Thyroid gland (tissue), 4 donors: ENCODE measurements around the gene FSTL1. TPM values are rescaled to one million over a fixed set of nuclear protein-coding genes. Genes with fewer than 3 reads are reported as not detected.

Experiments
- DNase-seq, 2 donors: peaks; one replicate each; pipeline ENCODE4 v3.0.0-alpha.2; 2019
- H3K27ac ChIP-seq, 3 donors: fragments of 200-600 bp; sonication (generic); 1 replicate in 2 of 3; 2 replicates in 1 of 3; pipeline ENCODE4 v1.5.1; 2016 to 2019; ENCODE audit warnings: mild to moderate bottlenecking in 1 of 3, moderate library complexity in 1 of 3
- H3K27me3 ChIP-seq: fragments of 200-600 bp; sonication (generic); one replicate; pipeline ENCODE4 v1.5.1; 2019
- H3K36me3 ChIP-seq, 2 donors: fragments of 200-600 bp; sonication (generic); one replicate each; pipeline ENCODE4 v1.5.1; 2016 to 2019
- H3K4me1 ChIP-seq, 2 donors: fragments of 200-600 bp; sonication (generic); one replicate each; pipeline ENCODE4 v1.5.1; 2017 to 2019
- H3K4me3 ChIP-seq, 3 donors: fragments of 200-600 bp; sonication (generic); replicated peaks in 1 of 3; 1 replicate in 2 of 3; 2 replicates in 1 of 3; pipeline ENCODE4 v1.5.1; 2016; ENCODE audit warnings: mild to moderate bottlenecking in 1 of 3
- H3K9me3 ChIP-seq: fragments of 200-600 bp; sonication (generic); one replicate; pipeline ENCODE4 v1.5.1; 2017
- POLR2A ChIP-seq, 2 donors: fragments of 450-650 bp; IDR thresholded peaks; one replicate each; pipeline ENCODE4 v1.6.1; 2017; ENCODE audit warnings: antibody characterized with exemption in 2 of 2, mild to moderate bottlenecking in 2 of 2, moderate library complexity in 1 of 2
- WGBS, 2 donors: methylation state at CpG; one replicate each; pipeline ENCODE4 v1.1.5; 2017; 5-methylcytosine and 5-hydroxymethylcytosine counted together
- intact Hi-C: fragments of 100-400 bp; cut with DNase I; formaldehyde crosslinking; loops from one replicate; pipeline ENCODE4 v1.15.1; 2023
- total RNA-seq, 4 donors: library from RNA; depleted of rRNA; stranded (reverse); fragments of >200 nt; gene quantifications; one replicate each; pipeline ENCODE4 v1.2.3, GENCODE V29; 2016
- TF ChIP-seq, protein P1 (sequence below), 6 experiments: fragments of 200-600 bp in 3 of 6; fragments of 450-650 bp in 3 of 6; sonication (generic) in 3 of 6; IDR thresholded peaks; one replicate each; pipeline ENCODE4 v1.5.1; 2016 to 2019; ENCODE audit warnings: antibody characterized with exemption in 6 of 6, mild to moderate bottlenecking in 2 of 6, inconsistent platforms in 1 of 6, moderate library complexity in 1 of 6

FSTL1 gene, protein sequence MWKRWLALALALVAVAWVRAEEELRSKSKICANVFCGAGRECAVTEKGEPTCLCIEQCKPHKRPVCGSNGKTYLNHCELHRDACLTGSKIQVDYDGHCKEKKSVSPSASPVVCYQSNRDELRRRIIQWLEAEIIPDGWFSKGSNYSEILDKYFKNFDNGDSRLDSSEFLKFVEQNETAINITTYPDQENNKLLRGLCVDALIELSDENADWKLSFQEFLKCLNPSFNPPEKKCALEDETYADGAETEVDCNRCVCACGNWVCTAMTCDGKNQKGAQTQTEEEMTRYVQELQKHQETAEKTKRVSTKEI
- 100 to 1,000 TPM; 135 to 268 (median 228) TPM for total RNA-seq

- peak; percentile 72 to 73 for DNase-seq
- H3K9me3 ChIP-seq: no peaks in the 10 kb centered on the region
- H3K4me1 ChIP-seq: peaks cover 24 to 25% of the 10 kb centered on the region in 2 donors
- no peaks in the 10 kb centered on the region for H3K36me3 ChIP-seq
- peak within 1 kb of the TSS; percentile 21 to 98 (median 88) for H3K4me3 ChIP-seq
- no peaks in the 10 kb centered on the region for H3K27me3 ChIP-seq
- H3K27ac ChIP-seq: peak within 1 kb of the TSS; percentile 91 to 95 (median 92)
- whole genome bisulfite sequencing, 2 donors: 1 to 2% methylated on average over 41 to 50 of the region's 78 CpGs
- intact Hi-C loops: no loop called here
- TF ChIP-seq, protein P1, sequence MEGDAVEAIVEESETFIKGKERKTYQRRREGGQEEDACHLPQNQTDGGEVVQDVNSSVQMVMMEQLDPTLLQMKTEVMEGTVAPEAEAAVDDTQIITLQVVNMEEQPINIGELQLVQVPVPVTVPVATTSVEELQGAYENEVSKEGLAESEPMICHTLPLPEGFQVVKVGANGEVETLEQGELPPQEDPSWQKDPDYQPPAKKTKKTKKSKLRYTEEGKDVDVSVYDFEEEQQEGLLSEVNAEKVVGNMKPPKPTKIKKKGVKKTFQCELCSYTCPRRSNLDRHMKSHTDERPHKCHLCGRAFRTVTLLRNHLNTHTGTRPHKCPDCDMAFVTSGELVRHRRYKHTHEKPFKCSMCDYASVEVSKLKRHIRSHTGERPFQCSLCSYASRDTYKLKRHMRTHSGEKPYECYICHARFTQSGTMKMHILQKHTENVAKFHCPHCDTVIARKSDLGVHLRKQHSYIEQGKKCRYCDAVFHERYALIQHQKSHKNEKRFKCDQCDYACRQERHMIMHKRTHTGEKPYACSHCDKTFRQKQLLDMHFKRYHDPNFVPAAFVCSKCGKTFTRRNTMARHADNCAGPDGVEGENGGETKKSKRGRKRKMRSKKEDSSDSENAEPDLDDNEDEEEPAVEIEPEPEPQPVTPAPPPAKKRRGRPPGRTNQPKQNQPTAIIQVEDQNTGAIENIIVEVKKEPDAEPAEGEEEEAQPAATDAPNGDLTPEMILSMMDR (IDR thresholded peaks at IDR 0.05): no peak
- TF ChIP-seq POLR2A (IDR thresholded peaks at IDR 0.05): peak in 1 of 2 donors; percentile 86
Observed at GRCh38 chr3:120450600-120451271, at the start of gene FSTL1. TSS of gene FSTL1 (minus strand) at chr3:120450992. CDS start at chr3:120450746, 246 bp downstream.

- no peak for DNase-seq
- H3K36me3 ChIP-seq: no peaks in the 10 kb centered on the region
- intact Hi-C loops: no loop called here
Observed at GRCh38 chr3:120498556-120499346, 48.0 kb upstream of the FSTL1 start.

GRCh38 chr3:120497818-120498217, 47.0 kb upstream of the FSTL1 start:
- Histone ChIP-seq H3K4me3 (no peak overlapping the region), H3K36me3 (no peaks in the 10 kb centered on the region), H3K27me3 (no peaks in the 10 kb centered on the region), H3K9me3 (no peaks in the 10 kb centered on the region), H3K4me1 (peaks cover 0 to 5% of the 10 kb centered on the region in 2 donors), H3K27ac (no peak overlapping the region)
- TF ChIP-seq POLR2A (IDR thresholded peaks at IDR 0.05): no peak
- TF ChIP-seq, protein P1 (IDR thresholded peaks at IDR 0.05): no peak
- intact Hi-C loops: no loop called here
- DNase-seq: no peak
- WGBS, 2 donors: 61 to 63% methylated on average over 2 of the region's 2 CpGs

More at GRCh38 chr3:120498556-120499346, 48.0 kb upstream of the FSTL1 start:
- 84 to 85% methylated on average over 2 of the region's 2 CpGs for WGBS, 2 donors
- Histone ChIP-seq H3K27ac (no peak overlapping the region), H3K4me1 (peaks cover 0 to 5% of the 10 kb centered on the region in 2 donors), H3K4me3 (no peak overlapping the region), H3K9me3 (no peaks in the 10 kb centered on the region), H3K27me3 (no peaks in the 10 kb centered on the region)
- TF ChIP-seq, protein P1 (IDR thresholded peaks at IDR 0.05): no peak
- TF ChIP-seq POLR2A (IDR thresholded peaks at IDR 0.05): no peak

GRCh38 chr3:120497336-120497735, 46.5 kb upstream of the FSTL1 start:
- Histone ChIP-seq H3K36me3 (no peaks in the 10 kb centered on the region), H3K27ac (no peak overlapping the region), H3K4me1 (peaks cover 0 to 5% of the 10 kb centered on the region in 2 donors), H3K9me3 (no peaks in the 10 kb centered on the region), H3K27me3 (no peaks in the 10 kb centered on the region), H3K4me3 (no peak overlapping the region)
- TF ChIP-seq, protein P1 (IDR thresholded peaks at IDR 0.05): no peak
- TF ChIP-seq POLR2A (IDR thresholded peaks at IDR 0.05): no peak
- 63 to 75% methylated on average over 3 of the region's 3 CpGs for WGBS, 2 donors
- intact Hi-C loops: no loop called here
- no peak for DNase-seq
